CD4-positive, alpha-beta T cell treated with Interleukin-10 for 1 hour (primary cell): ENCODE data around the gene GLRA1.
"Not testable (repeated sequence)": the region's sequence is repeated elsewhere in the genome, so short reads cannot be mapped to it uniquely, and the experiment has no call there.

Source experiments
- DNase-seq: peaks from one replicate; pipeline ENCODE4 v3.0.0-alpha.2; 2020

GLRA1 gene

GRCh38 chr5:151912360-151912759 is 12.3 kb downstream of the GLRA1 start:
- DNase-seq = no peak

GRCh38 chr5:151911011-151911410 is 13.6 kb downstream of the GLRA1 start:
- DNase-seq = no peak

- no peak for DNase-seq
Observed at GRCh38 chr5:151909628-151910027, 15.0 kb downstream of the GLRA1 start.

GRCh38 chr5:151906246-151906645 is 18.4 kb downstream of the GLRA1 start:
- DNase-seq = no peak

- no peak for DNase-seq
Observed at GRCh38 chr5:151905557-151905961, 19.1 kb downstream of the GLRA1 start.

GRCh38 chr5:151904909-151905308 is 19.7 kb downstream of the GLRA1 start:
- DNase-seq = no peak

- DNase-seq = no peak
Observed at GRCh38 chr5:151904127-151904526, 20.5 kb downstream of the GLRA1 start.

GRCh38 chr5:151903243-151903653 is 21.4 kb downstream of the GLRA1 start:
- no peak for DNase-seq

GRCh38 chr5:151902215-151902614 is 22.4 kb downstream of the GLRA1 start:
- DNase-seq = no peak

GRCh38 chr5:151901611-151902010 is 23.0 kb downstream of the GLRA1 start:
- DNase-seq = no peak

GRCh38 chr5:151900891-151901290 is 23.8 kb downstream of the GLRA1 start:
- DNase-seq = no peak

GRCh38 chr5:151899399-151899798 is 25.3 kb downstream of the GLRA1 start:
- DNase-seq = no peak

GRCh38 chr5:151897896-151898295 is 26.8 kb downstream of the GLRA1 start:
- DNase-seq = no peak

- no peak for DNase-seq
Observed at GRCh38 chr5:151897020-151897552, 27.6 kb downstream of the GLRA1 start.

GRCh38 chr5:151896031-151896691 is 28.5 kb downstream of the GLRA1 start:
- DNase-seq = no peak

- DNase-seq = no peak
Observed at GRCh38 chr5:151895660-151896030, 29.0 kb downstream of the GLRA1 start.

- not testable (repeated sequence) for DNase-seq
Observed at GRCh38 chr5:151893485-151893884, 31.2 kb downstream of the GLRA1 start.

- DNase-seq = no peak
Observed at GRCh38 chr5:151892393-151892792, 32.3 kb downstream of the GLRA1 start.

GRCh38 chr5:151890299-151890698 is 34.4 kb downstream of the GLRA1 start:
- no peak for DNase-seq

GRCh38 chr5:151889614-151890013 is 35.0 kb downstream of the GLRA1 start:
- DNase-seq = no peak

- no peak for DNase-seq
Observed at GRCh38 chr5:151886546-151887275, 37.9 kb downstream of the GLRA1 start.

- no peak for DNase-seq
Observed at GRCh38 chr5:151885138-151885908, 39.3 kb downstream of the GLRA1 start.

GRCh38 chr5:151881621-151882225 is 42.9 kb downstream of the GLRA1 start:
- no peak for DNase-seq
